Fibroblast of the aortic adventitia (primary cell): ENCODE data around the gene DNAH14. TPM values are rescaled to one million over a fixed set of nuclear protein-coding genes. Genes with fewer than 3 reads are reported as not detected.
"Not testable (repeated sequence)": the region's sequence is repeated elsewhere in the genome, so short reads cannot be mapped to it uniquely, and the experiment has no call there.

Experiments used
- DNase-seq: peaks from one replicate; pipeline ENCODE4 v3.0.0-alpha.2; 2010; ENCODE audit warnings: low read depth
- H3K4me3 ChIP-seq: 2 replicates; pipeline ENCODE4 v1.5.1; 2011; ENCODE audit warnings: low read depth, mild to moderate bottlenecking, control low read depth, low read length, moderate library complexity
- total RNA-seq: library from RNA; depleted of rRNA; stranded (reverse); fragments of >200 nt; gene quantifications from 2 replicates; pipeline ENCODE4 v1.2.3, GENCODE V29; 2012; ENCODE audit warnings: low replicate concordance
- TF ChIP-seq, protein P1 (sequence below): IDR thresholded peaks from 2 replicates; pipeline ENCODE4 v1.5.1; 2011; ENCODE audit warnings: mild to moderate bottlenecking, low read length, control low read depth, inconsistent platforms; ENCODE audit not compliant: insufficient read depth

The DNAH14 gene
- total RNA-seq, 1 donor, result 33.9 TPM

DNA sequence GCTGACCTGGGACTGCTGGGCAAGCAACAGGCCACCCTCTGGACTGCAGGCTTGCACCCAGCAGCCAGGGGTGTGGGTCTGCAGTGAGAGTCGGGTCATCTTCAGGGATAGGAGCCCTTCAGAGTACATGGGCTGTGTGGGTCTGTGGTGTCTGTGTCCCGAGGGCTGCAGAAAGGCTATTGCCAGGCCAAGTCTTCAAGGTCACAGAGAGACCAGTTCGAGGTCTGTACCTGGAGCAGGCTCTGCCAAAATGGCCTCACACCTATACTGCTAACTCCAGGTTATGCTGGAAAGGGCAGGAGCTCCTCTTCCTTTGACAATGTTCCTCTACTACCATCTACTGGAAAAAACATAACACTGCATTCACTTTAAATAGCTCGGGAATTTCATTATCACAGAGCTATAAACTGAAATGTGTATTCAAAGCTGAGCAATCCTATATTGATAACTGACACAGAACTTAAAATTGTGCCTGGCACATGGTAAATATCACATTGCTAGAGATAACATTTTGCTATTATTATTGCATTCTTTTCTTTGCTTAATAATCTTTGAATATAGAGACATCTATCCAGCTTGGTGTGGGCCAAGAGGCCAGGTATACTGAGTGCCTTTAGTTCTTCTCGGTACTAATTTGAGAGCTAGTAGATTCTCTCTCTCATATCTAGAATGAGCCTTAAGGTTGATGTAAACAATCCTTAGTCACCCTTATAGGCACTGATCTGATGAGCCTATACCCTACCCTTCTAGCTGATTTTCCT, 6.9 kb upstream of the DNAH14 start:
- peak; percentile 57 for DNase-seq
- TF ChIP-seq, protein P1, sequence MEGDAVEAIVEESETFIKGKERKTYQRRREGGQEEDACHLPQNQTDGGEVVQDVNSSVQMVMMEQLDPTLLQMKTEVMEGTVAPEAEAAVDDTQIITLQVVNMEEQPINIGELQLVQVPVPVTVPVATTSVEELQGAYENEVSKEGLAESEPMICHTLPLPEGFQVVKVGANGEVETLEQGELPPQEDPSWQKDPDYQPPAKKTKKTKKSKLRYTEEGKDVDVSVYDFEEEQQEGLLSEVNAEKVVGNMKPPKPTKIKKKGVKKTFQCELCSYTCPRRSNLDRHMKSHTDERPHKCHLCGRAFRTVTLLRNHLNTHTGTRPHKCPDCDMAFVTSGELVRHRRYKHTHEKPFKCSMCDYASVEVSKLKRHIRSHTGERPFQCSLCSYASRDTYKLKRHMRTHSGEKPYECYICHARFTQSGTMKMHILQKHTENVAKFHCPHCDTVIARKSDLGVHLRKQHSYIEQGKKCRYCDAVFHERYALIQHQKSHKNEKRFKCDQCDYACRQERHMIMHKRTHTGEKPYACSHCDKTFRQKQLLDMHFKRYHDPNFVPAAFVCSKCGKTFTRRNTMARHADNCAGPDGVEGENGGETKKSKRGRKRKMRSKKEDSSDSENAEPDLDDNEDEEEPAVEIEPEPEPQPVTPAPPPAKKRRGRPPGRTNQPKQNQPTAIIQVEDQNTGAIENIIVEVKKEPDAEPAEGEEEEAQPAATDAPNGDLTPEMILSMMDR, result peak; percentile 81
- no peak overlapping the region for H3K4me3 ChIP-seq

DNA sequence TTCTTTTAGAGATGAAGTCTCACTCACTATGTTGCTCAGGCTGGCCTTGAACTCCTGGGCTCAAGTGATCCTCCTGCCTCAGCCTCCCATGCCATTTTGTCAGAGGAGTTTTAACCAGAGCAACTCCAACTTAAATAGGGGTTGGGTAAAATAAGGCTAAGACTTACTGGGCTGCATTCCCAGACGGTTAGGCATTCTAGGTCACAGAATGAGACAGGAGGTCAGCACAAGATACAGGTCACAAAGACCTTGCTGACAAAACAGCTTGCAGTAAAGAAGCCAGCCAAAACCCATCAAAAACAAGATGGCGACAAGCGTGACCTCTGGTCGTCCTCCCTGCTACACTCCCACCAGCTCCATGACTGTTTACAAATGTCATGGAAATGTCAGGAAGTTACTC, 5.7 kb upstream of the DNAH14 start:
- TF ChIP-seq, protein P1, result no peak
- no peak for DNase-seq
- no peak overlapping the region for H3K4me3 ChIP-seq

DNA sequence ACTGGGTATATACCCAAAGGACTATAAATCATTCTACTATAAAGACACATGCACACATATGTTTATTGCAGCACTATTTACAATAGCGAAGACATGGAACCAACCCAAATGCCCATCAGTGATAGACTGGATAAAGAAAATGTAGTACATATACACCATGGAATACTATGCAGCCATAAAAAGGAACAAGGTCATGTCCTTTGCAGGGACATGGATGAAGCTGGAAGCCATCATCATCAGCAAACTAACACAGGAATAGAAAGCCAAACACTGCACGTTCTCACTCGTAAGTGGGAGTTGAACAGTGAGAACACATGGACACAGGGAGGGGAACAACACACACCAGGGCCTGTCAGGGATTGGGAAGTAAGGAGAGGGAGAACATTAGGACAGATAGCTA, 1.8 kb upstream of the DNAH14 start:
- H3K4me3 ChIP-seq, result not testable (repeated sequence)

DNA sequence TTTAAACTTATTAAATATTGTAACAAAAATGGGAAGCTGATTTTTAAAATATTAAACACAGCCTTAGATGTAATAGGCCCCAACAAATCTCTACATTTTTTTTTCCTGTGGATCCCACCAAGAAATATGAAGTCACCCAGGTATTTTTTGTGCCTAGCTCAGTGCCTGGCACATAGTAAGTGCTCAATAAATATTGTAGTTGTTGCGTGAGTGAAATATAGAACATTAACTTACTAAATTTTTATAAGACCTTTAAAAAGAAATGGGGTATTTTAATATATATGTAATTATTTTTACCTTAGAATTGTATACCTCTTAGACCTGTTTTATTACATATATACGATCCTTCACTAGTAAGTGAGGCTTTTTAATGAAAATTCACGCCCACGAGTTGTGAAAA, 569 bp upstream of the DNAH14 start:
- TF ChIP-seq, protein P1, result no peak
- no peak for DNase-seq
- peak overlapping the region; percentile 69 for H3K4me3 ChIP-seq

More for the DNA sequence above, 1.8 kb upstream of the DNAH14 start:
- DNase-seq, result not testable (repeated sequence)

DNA sequence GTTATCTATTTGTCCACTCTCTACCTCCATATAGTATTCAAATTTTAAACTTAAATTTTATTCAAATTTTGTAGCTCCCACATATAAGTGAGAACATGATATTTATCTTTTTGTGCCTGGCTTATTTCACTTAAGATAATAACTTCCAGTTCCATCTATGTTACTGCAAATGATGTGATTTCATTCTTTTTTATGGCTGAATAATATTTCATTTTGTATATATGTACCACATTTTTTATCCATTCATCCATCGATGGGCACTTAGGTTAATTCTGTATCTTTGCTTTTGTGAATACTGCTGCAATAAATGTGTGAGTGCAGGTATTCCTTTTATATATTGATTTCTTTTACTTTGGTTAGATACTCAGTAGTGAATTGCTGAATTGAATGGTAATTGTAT, 2.1 kb downstream of the DNAH14 start:
- no peak for DNase-seq
- H3K4me3 ChIP-seq, result no peak overlapping the region
- TF ChIP-seq, protein P1, result no peak

DNA sequence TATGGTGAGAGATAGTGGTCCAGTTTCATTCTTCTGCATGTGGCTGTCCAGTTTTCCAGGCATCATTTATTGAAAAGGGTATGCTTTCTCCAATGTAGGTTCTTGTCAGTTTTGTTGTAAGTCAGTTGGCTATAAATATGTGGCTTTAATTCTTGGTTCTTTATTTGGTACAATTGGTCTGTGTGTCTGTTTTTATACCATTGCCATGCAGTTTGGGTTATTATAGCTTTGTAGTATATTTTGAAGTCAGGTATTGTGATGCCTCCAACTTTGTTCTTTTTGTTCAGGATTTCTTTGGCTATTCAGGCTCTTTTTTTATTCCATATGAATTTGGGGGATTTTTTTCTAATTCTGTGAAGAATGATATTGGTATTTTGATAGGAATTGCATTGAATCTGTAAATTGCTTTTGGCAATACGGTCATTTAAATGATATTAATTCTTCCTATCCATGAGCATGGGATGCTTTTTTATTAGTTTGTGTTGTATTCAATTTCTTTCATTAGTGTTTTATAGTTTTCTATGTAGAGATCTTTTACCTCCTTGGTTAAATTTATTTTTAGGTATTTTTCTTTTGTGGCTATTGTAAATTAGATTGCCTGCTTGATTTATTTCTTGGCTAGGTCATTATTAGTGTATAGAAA, 3.3 kb downstream of the DNAH14 start:
- TF ChIP-seq, protein P1, result no peak
- DNase-seq, result no peak
- no peak overlapping the region for H3K4me3 ChIP-seq

DNA sequence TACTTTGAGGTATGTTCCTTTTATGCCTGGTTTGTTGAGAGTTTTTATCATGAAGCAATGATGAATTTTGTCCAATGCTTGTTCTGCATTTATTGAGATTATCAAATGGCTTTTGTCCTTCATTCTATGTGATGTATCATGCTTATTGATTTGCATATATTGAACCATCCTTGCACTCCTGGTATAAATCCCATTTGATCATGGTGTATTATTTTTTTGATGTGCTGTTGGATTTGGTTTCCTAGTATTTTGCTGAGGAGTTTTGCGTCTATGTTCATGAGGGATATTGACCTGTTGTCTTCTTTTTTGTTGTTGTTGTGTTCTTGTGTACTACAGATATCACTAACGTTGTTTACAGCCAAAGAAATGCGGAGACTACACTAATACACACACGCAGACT, 4.1 kb downstream of the DNAH14 start:
- TF ChIP-seq, protein P1, result no peak
- DNase-seq, result no peak
- H3K4me3 ChIP-seq, result no peak overlapping the region
